ENCODE measurements around the gene PRXL2B.
"Not testable (repeated sequence)": the region's sequence is repeated elsewhere in the genome, so short reads cannot be mapped to it uniquely, and the experiment has no call there.

- not testable (repeated sequence) for TF ChIP-seq CTCF (IDR thresholded peaks at IDR 0.05); POLR2A (IDR thresholded peaks at IDR 0.05); POLR2AphosphoS5 (IDR thresholded peaks at IDR 0.05); EP300 (IDR thresholded peaks at IDR 0.05; ENCODE audit: low read depth)
Measured at GRCh38 chr1:2553076-2553475, 33.5 kb upstream of the PRXL2B start.

All from transverse colon (tissue), 4 donors.